DMS153 (cell line): ENCODE data around the gene GOSR1.
A peak's percentile ranks its signal among the peaks of the same experiment; 100 is the strongest.
"Not testable (repeated sequence)": the region's sequence is repeated elsewhere in the genome, so short reads cannot be mapped to it uniquely, and the experiment has no call there.

Source experiments
- DNase-seq: peaks from one replicate; lab custom pipeline; 2025; lab: John Stamatoyannopoulos, UW

The GOSR1 gene

DNA sequence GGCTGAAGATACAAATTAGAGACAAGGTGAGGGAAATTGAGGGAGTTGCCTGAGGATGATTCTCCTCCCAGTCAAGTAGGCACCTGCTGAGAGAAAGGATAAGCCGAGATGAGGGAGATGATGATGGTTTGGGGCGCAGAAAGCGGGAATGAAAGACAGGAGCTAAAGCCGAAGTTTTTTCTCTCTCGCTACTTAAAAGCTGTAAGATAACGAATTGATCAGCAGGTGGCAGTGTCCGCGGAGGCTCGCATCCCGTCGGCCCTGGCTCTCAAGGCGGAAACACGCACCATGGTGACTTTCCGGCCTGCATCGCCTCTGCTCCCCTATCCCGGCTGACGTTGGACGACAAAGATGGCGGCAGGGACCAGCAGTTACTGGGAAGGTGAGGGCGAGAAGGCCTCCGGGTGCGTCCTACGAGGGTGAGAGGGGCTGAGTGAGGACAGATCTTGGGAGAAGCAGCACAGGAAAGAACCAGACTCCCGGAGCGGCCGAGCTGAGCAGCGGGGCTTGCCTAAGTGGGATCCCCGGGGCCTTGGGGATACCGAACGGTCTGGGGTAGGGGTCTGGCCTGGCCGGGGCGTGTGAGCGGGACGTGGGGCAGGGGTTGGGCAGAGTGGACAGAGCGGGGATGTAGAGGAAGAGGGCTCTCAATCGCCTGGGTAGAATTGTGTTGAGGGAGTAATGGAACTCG is at the start of gene GOSR1:
TSS of gene GOSR1 (plus strand) at position 326 of the 691 bp plus-strand sequence. CDS start at position 352, 26 bp downstream.
- DNase-seq: peak; percentile 93

DNA sequence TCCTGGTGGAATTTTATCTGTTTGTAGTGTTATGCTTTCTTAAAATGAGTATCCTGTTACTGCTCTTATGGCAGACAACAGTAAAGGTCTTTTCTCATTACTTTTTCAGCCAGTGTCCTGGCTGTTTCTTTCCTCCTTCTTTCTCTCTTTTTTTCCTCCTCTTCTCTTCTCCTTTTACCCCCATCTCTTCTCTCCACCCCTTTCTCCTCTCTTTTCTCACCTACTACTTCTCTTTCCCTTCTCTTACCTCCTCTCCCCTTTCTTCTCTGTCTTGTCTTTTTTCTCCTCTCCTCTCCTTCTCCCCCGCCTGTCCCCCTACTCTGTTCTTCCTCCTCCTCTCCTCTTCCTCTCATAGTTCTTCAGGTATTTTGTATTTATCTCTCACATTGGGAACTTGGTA is 49.6 kb upstream of the GOSR1 start:
- no peak for DNase-seq

DNA sequence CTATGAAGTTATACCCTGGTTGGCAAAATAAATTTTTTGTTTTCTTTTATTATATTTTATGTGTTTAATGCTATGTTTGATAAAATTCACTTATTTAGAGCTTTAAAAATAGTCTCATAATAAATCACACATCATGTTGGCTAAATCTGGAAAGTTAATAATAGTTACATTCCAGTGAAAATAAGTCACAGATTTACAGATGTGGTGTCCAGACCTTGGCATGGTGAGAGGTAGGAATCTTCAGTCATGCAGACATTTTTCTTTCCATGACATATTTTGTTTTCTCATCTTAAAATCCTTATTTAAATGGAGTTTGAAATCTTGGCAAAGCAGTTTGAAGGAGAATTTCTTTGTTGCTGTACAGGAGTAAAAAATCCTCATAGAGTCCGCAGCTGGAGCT is 48.1 kb upstream of the GOSR1 start:
- DNase-seq: no peak

DNA sequence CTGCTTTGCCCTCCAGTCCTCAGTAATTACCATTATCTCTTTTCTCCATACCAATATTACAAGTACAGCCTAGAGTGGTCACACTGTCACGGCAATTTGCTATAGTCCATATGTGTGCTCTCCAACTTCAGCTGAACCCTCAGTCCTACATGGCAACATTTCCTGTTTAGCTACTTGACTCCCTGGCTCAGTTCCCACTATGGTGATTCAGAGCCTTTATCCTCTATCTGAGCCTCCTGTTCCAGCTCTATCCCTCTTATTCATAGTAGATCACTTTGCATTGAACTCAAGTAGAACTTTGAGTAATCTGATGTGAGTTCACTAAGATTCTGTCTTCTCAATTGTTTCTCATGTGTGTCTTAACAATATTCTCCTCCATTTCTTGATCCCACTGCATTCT is 43.7 kb upstream of the GOSR1 start:
- peak; percentile 89 for DNase-seq

DNA sequence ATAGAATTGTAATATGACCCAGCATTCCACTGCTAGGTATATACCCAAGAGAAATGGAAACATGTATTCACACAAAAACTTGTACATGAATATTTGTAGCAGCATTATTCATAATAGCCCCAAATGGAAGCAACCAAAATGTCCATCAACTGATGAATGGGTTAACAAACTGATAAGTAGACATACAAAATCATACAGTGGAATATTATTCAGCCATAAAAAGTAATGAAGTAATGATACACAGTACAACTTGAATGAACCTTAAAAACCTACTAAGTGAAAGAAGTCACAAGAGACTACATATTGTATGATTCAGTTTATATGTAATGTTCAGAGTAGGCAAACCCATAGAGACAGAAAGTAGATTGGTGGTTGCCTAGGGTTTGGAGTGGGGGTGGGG is 40.5 kb upstream of the GOSR1 start:
- no peak for DNase-seq

DNA sequence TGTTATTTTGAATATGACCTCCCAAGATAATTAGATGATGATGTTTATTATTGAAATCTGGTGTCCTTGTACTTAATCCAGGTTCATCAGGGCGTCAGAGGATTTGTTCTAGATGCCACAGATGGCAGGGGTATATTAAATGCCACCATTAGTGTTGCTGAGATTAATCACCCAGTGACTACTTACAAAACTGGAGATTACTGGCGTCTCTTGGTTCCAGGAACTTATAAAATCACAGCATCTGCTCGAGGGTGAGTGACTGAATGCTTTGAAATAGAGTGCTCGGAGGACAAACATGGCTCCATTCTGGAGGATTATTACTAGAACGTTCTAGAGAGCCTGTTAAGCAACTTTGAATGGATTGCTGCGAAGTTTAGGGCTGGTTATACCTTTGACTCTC is 33.5 kb upstream of the GOSR1 start:
- DNase-seq: no peak

DNA sequence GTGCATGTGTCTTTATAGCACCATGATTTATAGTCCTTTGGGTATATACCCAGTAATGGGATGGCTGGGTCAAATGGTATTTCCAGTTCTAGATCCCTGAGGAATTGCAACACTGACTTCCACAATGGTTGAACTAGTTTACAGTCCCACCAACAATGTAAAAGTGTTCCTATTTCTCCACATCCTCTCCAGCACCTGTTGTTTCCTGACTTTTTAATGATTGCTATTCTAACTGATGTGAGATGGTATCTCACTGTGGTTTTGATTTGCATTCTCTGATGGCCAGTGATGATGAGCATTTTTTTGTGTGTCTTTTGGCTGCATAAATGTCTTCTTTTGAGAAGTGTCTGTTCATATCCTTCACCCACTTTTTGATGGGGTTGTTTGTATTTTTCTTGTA is 30.6 kb upstream of the GOSR1 start:
- not testable (repeated sequence) for DNase-seq

DNA sequence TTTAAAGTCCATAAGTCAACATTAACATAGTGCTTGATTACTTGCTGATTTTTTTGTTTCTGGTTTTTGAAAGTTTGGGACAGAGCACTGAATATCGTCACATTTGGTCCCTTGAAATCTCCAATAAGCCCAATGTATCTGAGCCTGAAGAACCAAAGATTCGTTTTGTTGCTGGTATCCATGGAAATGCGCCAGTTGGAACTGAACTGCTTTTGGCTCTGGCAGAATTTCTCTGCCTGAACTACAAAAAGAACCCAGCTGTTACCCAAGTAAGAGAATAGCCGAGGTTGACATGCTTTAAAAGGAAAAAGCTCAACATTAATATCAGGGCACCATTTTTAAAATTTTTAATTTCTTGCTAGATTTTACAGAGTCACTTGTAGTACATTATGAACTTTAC is 27.7 kb upstream of the GOSR1 start:
- DNase-seq: no peak

DNA sequence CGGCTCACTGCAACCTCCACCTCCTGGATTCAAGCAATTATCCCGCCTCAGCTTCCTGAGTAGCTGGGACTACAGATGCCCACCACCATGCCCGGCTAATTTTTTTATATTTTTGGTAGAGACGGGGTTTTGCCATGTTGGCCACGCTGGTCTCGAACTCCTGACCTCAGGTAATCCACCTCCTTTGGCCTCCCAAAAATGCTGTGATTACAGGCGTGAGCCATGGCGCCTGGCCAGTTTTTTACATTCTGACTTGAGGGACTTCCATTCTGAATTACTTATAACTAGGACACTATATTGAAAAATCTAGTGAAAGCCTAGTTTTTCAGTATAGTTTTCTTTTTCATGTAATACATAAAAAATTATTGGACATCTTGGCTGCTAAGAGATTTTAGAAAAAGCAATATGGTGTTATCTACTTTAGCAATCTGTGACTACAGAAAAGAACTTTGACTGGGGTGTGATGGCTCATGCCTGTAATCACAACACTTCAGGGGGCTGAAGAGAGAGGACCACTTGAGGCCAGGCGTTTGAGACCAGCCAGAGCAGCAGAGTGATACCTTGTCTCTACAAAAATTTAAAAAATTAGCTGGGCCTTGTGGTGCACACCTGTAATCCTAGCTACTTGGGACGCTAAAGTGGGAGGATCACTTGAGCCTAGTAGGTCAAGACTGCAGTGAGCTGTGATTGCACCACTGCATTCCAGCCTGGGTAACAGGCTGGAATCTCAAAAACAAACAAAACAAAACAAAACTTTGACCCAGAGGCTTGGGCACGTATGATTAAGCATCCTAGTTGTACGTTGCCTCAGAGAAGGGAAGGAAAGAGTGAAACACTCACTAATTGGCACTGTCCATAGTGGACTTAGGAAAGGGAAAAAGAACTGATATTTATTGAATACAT is 26.8 kb upstream of the GOSR1 start:
- no peak for DNase-seq

DNA sequence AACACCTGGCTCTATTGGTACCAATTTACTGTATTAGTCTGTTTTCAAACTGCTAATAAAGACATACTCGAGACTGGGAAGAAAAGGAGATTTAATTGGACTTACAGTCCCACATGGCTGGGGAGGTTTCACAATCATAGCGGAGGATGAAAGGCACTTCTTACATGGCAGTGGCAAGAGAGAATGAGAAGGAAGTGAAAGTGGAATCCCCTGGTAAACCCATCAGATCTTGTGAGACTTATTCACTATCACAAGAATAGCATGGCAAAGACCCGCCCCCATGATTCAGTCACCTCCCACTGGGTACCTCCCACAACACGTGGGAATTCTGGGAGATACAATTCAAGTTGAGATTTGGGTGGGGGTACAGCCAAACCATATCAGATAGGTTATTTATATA is 22.6 kb upstream of the GOSR1 start:
- DNase-seq: no peak

DNA sequence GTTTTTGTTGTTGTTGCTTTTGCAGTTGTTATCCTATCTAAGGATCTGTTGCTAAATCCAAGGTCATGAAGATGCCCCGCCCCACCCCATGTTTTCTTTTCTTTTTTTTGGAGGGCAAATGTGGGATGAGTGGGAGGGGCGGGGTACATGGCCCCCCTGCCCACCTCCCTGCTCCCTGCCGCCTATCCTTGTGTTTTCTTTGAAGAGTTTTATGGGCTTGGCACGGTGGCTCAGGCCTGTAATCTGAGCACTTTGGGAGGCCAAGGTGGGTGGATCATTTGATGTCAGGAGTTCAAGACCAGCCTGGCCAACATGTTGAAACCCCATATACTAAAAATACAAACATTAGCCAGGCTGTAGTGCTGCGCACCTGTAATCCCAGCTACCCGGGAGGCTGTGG is 18.8 kb upstream of the GOSR1 start:
- no peak for DNase-seq

DNA sequence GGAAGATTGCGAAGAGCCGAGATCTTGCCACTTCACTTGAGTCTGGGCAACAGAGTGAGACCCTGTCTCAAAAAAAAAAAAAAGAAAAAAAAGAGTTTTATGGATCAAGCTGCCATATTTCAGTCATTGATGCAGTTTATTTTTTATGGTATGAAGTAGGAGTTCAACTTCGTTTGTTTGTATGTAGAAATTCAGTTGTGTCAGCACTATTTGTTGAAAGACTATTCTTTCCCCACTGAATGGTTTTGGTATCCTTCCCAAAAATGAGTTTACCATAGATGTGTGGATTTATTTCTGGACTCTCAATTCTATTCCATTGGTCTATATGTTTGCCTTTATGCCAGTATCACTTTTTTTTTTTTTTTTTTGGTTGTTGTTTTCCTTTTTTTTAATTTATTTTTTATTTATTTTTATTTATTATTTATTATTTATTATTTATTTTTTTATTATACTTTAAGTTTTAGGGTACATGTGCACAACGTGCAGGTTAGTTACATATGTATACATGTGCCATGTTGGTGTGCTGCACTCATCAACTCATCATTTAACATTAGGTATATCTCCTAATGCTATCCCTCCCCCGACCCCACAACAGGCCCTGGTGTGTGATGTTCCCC is 18.3 kb upstream of the GOSR1 start:
- DNase-seq: not testable (repeated sequence)

DNA sequence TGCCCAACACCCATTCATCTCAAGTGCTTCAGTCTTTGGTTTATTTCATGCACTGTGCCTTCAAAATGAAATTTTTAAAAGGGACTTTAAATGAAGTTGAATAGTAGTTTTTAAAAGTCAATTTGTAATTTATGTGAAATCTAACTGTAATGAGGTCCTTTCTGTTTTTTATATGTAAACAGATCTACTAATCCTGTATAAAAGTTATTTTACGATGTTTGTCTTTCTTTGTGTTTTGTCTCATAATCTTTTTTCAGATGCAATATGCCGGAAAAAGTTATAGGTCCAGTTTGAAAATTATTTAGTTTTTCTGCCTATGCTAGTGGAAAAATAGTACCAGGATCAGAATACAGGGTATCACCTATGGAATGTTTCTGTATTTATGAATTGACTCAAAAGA is 8.7 kb upstream of the GOSR1 start:
- no peak for DNase-seq

DNA sequence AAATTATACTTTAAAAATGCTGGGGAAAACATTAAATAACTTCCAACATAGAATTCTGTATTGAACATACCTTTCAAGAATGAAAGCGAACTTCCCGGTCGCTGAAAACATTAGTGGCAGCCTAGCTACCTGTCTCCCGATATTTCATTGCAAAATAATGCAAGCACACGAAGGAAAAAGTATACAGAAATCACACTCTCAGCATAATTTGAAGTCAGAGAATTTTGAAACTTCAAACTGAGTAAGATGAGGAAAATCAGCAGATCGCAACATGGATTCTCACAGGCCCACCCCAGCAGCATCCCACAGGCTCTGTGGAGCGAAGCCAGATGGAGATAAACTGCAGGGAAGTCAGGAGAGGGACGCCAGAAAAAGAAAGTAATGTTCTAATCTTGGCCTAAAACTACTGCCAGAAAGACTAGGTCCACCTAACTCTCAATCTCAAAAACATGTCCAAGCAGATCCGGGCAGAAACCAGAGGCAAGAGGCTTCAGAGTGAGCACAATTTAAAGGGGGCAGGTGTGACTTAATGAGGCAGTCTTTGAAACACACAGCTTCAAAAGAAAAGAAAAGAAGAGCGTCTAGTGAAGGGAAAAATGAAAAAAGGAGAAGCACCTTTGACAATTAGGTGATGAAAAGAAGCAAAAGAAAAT is 4.8 kb upstream of the GOSR1 start:
- no peak for DNase-seq

DNA sequence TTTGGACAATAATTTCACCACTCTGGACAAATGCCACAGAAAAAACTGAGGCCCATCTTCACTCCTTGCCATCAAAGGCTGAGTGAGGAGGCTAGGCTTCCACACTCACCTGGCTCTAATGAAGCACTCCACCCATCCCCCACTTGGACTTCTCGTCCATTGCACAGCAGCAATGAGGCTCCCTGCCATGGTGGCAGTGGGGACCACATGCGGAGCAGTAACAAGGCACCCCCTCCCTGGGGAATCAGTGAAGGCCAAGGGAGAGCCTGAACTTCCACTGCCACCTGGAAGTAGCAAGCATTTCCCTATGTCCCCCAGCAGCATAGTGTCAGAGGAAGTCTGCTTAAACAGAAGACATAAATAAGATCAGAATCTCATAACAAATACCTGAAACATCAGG is 2.0 kb upstream of the GOSR1 start:
- no peak for DNase-seq

DNA sequence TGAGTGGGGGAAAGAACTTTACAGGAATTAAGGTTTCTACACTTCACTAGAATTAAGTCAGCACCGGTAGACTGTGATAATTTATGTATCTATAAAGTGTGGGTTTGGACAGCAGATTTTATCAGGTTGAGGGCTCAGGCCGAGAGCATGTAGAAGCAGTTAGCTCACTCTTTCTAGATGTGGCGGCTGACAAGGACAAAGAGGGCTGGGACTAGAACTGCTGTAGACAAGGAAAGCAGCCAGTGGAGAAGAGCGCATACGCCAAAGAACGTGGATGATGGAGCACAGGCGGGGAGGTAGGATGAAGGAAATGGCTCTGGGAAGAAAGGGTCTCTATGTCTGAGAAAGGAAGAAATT is 504 bp upstream of the GOSR1 start:
- no peak for DNase-seq

DNA sequence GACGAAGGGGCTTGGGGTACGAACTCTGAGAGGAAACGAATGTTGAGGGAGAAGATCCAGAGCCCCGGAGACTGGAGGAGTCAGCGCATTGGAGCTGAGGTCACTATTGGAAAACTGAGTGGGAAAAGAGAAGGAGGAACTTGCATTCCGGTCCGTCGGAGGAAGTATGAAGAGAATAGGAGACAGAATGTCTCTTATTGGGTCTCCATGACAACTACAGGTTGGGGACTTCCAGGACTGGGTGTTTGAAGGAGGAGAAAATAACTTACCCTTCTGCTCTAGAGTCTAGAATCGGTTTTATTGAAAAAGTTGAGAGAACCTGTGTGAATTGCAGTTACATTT is 537 bp downstream of the GOSR1 start:
- no peak for DNase-seq

DNA sequence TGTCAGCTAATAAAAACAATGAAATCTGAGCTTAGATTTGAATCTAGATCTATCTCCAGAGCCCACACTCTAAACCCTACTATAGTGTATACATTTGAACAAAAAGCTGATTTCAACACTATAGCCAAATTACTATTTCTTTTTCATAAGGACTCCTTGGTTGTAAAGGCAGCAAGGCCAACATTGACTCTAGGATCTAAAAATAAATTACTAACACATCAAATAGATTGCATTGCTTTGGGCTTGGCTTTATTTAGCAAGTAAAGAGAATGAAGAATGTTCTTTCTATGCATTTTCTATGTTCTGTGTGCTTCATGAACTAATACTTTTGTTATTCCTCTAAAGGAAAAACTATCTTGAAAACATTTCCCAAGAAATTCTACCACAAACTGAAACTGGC is 5.3 kb downstream of the GOSR1 start:
- no peak for DNase-seq

DNA sequence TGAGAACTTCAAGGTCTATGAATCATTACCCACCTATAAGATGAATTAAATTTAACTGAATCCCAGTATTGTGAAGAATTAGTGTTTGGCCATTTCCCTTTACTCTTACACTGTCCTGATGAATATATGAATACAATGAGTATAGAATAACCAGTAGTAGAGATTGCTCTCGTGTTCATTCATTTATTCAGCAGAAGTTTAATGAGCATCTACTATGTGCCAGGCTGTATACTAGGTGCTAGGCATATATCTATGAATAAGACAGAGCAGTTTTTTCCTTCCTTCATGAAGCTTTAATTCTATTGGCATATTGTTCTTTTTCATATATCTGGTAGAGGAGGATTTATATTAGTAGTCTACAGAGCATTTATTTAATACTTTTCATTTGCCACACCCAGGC is 6.0 kb downstream of the GOSR1 start:
- no peak for DNase-seq

DNA sequence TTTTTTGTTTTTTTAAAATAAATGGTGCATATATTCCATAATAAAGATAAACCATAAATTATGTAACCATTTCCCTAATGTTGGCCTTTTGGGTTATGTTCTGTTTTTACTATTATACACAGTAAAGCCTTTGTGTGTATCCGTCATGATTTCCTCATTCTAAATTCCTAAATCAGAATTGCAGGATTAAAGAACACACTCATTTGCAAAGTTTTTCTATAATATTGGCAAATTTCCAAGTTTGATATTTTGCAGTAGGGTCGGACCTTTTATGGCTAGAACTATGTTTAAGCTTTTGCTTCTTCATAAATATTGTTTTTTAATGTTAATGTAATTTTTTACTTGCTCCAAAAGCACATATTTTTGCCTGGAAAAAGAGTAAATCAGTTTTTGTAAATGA is 16.6 kb downstream of the GOSR1 start:
- DNase-seq: no peak

DNA sequence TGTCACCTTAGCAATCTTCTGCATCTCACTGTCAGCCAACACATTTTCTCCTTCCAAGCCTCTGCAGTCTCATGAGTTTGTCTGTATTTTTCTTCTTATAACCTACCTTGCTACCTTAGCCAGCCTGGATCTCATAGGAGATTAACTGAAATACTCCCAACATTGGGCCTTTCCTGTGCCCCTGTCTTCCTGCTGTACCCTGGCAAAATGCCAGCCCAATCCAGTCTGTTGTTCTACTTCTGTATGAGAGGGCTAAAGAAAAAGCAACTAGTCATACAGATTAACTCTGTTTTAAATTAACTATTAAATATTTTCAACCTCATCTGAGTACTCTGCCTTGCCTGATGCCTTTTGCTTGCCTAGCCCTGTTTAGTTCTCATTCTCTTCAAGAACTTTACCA is 18.4 kb downstream of the GOSR1 start:
- DNase-seq: no peak

DNA sequence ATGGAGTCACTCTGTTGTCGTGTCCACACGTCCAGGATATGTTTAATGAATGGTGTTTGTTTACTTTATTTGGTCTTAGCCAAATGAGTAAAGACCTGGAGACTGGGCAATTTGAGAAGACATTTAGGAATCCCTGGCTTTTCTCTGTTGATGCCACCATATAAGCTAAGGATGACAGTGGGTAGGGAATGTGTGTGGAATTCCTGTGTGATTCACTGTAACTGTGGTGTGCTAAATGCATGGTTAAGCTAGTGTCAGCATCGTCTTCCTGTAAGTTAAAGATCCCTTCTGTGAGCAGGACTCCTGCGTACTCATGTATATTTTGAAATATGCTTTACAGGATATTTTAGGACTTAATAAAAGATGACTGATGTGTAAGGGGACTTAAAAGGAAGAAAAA is 26.4 kb downstream of the GOSR1 start:
- DNase-seq: no peak
